ENCODE data around the gene XIRP2. TPM values are rescaled to one million over a fixed set of nuclear protein-coding genes. Genes with fewer than 3 reads are reported as not detected.

The XIRP2 gene
- total RNA-seq, 1 experiment from 2014 or later: not detected

- no peaks in the 10 kb centered on the region for H4K20me1 ChIP-seq (ENCODE audit: insufficient read depth)
- H3K79me2 ChIP-seq (ENCODE audit: insufficient read depth, low read length): no peaks in the 10 kb centered on the region
- RAD21 ChIA-PET (ENCODE audit: low non-redundant PET in 1 of 2, low total read pairs in 2 of 2, uncharacterized antibody in 2 of 2, unreplicated experiment in 2 of 2): no interaction called here
- DNase-seq (ENCODE audit: low read depth, low spot score) (no peak), ATAC-seq (peak; percentile 16; the same call in 1 of the 2 replicates)
- peaks cover 6% of the 10 kb centered on the region; the same call in 1 of the 2 replicates for H3K27me3 ChIP-seq (ENCODE audit: insufficient read depth, low read length)
- peaks cover 0 to 12% of the 10 kb centered on the region in 2 experiments; a peak in 1 of 4 replicates for H3K4me1 ChIP-seq (ENCODE audit: control insufficient read depth in 1 of 2, insufficient read depth in 2 of 2, low read length in 2 of 2)
- no peaks in the 10 kb centered on the region for H3K36me3 ChIP-seq (ENCODE audit: control insufficient read depth in 1 of 2, insufficient read depth in 2 of 2, low read length in 2 of 2)
- H3K4me2 ChIP-seq (ENCODE audit: low read length): peak overlapping the region; percentile 85
- no peak overlapping the region for H2AFZ ChIP-seq (ENCODE audit: low read depth, low read length, poor library complexity, severe bottlenecking)
- POLR2A ChIA-PET: no interaction called here
- no peak overlapping the region for H3K27ac ChIP-seq (ENCODE audit: low read depth, low read length)
- no peaks in the 10 kb centered on the region for H3K9me3 ChIP-seq (ENCODE audit: control insufficient read depth in 1 of 2, insufficient read depth in 1 of 2, low read depth in 1 of 2, low read length in 2 of 2)
- CTCF ChIA-PET: no interaction called here
- no peaks in the 10 kb centered on the region for H3K9me2 ChIP-seq (ENCODE audit: insufficient read depth)
- H3K4me3 ChIP-seq (replicated peaks in 1 of 2; ENCODE audit: low read depth in 1 of 2, low read length in 2 of 2): peak overlapping the region; percentile 28 to 59
- H3K9ac ChIP-seq (ENCODE audit: low read length): no peak overlapping the region
- no TSS peak for BruUV-seq (replicated peaks)
- TF ChIP-seq, protein P1, sequence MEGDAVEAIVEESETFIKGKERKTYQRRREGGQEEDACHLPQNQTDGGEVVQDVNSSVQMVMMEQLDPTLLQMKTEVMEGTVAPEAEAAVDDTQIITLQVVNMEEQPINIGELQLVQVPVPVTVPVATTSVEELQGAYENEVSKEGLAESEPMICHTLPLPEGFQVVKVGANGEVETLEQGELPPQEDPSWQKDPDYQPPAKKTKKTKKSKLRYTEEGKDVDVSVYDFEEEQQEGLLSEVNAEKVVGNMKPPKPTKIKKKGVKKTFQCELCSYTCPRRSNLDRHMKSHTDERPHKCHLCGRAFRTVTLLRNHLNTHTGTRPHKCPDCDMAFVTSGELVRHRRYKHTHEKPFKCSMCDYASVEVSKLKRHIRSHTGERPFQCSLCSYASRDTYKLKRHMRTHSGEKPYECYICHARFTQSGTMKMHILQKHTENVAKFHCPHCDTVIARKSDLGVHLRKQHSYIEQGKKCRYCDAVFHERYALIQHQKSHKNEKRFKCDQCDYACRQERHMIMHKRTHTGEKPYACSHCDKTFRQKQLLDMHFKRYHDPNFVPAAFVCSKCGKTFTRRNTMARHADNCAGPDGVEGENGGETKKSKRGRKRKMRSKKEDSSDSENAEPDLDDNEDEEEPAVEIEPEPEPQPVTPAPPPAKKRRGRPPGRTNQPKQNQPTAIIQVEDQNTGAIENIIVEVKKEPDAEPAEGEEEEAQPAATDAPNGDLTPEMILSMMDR (IDR thresholded peaks at IDR 0.05 in 2 of 3, conservative IDR thresholded peaks at IDR 0.05 in 1 of 3; ENCODE audit: borderline replicate concordance in 1 of 3, insufficient read depth in 1 of 3, low read depth in 2 of 3, low read length in 2 of 3): no peak
- TF ChIP-seq EZH2phosphoT487 (IDR thresholded peaks at IDR 0.05; ENCODE audit: borderline replicate concordance): no peak
- no peak for TF ChIP-seq POLR2AphosphoS5 (IDR thresholded peaks at IDR 0.05; ENCODE audit: low read depth, low read length)
- TF ChIP-seq SRF (IDR thresholded peaks at IDR 0.05; ENCODE audit: low read depth): no peak
- no peak for TF ChIP-seq RAD21 (IDR thresholded peaks at IDR 0.05; ENCODE audit: low read depth)
- TF ChIP-seq EZH2 (IDR thresholded peaks at IDR 0.05): no peak
- TF ChIP-seq ZBTB33 (IDR thresholded peaks at IDR 0.05; ENCODE audit: extremely low read depth, insufficient replicate concordance, low read length): no peak
- no peak for TF ChIP-seq EGR1 (IDR thresholded peaks at IDR 0.05; ENCODE audit: low read depth)
- no peak for TF ChIP-seq TCF7L2 (IDR thresholded peaks at IDR 0.05; ENCODE audit: borderline replicate concordance, extremely low read depth, insufficient read depth, insufficient read length)
- TF ChIP-seq CBX3 (IDR thresholded peaks at IDR 0.05; ENCODE audit: low read depth): no peak
- no peak for TF ChIP-seq MAX (IDR thresholded peaks at IDR 0.05)
- no peak for TF ChIP-seq YY1 (IDR thresholded peaks at IDR 0.05; ENCODE audit: extremely low read depth, insufficient replicate concordance, low read depth, low read length)
- TF ChIP-seq ELF1 (IDR thresholded peaks at IDR 0.05; ENCODE audit: borderline replicate concordance, low read depth): no peak
- no peak for TF ChIP-seq FOSL1 (IDR thresholded peaks at IDR 0.05; ENCODE audit: low read depth)
- TF ChIP-seq POLR2A (IDR thresholded peaks at IDR 0.05; ENCODE audit: borderline replicate concordance, extremely low read depth, insufficient read depth, insufficient read length): no peak
- TF ChIP-seq ZFX (IDR thresholded peaks at IDR 0.05): no peak
- TF ChIP-seq SIN3A (IDR thresholded peaks at IDR 0.05; ENCODE audit: low read depth): no peak
- intact Hi-C loops (cut with micrococcal nuclease): no loop called here
Observed at GRCh38 chr2:167293172-167293781, 405.0 kb downstream of the XIRP2 start.
